GM19455 (cell line): Measurements from ENCODE around the gene TNFSF15.
A peak's percentile ranks its signal among the peaks of the same experiment; 100 is the strongest.

Experiments used
- ATAC-seq: cut with Tn5 transposase; IDR thresholded peaks from one replicate; pipeline ENCODE4 v1.9.1; 2021; ENCODE audit not compliant: unreplicated experiment

The TNFSF15 gene

DNA sequence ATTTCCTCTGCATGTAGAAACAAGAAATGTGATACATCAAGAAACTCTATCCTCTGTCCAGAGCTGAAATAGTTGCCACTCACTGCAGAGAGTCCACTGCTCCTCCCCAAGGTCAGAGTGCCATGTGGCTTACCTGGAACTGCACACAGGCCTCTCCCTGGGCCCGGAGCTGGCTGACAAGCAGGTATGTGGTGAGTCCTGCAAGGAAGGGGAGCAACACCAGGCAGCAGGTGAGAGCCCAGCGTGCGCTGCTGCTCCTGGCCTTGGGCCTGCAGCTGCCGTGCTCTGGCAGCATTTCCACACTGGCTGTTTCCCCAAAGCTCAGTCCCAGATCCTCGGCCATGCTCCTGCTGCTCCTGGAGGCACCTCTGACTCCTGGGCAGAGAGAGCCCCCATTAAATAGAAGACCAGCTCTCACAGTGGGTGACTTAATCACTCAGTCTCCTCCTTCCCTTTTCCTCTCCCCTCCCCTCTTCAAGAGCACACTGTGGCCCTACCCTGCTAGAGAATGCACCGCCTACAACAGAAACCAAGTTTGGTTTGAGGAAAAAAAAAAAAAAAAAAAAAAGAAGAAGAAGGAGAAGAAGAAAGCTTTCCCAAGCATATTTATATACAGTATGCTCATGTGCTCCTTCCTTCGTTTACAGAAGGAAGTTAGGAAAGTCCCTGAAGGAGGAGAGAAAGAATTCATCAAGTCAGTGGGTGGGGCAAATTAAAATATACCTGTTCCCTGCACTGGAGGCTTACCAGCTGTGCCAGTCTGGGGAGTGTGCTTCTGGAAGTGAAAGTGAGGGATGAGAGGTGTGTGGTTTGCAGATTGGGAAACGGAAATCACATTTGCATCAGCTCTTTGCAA is at the start of gene TNFSF15:
TSS of gene TNFSF15 (minus strand) at position 370 of the 856 bp plus-strand sequence. CDS start at position 343, 27 bp downstream.
- ATAC-seq: peak; percentile 94

DNA sequence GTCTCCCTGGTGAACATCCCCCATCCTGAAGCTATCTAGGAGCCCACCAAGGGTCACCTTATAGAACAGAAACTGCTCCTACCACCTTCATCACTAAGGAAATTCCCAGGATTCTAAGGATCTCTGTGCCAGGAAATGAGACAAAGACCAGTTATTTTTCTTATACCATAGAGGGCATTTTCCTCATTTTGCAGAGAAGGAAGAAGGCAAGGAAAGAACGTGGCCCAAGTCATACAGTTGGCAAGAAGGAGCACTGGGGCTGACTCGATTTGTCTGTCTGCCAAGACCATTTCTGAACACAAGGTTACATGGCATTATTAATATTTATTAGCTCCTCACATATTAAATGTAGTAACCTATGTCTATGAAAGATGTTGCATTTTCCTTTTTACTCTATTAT is 49.6 kb upstream of the TNFSF15 start:
- no peak for ATAC-seq

DNA sequence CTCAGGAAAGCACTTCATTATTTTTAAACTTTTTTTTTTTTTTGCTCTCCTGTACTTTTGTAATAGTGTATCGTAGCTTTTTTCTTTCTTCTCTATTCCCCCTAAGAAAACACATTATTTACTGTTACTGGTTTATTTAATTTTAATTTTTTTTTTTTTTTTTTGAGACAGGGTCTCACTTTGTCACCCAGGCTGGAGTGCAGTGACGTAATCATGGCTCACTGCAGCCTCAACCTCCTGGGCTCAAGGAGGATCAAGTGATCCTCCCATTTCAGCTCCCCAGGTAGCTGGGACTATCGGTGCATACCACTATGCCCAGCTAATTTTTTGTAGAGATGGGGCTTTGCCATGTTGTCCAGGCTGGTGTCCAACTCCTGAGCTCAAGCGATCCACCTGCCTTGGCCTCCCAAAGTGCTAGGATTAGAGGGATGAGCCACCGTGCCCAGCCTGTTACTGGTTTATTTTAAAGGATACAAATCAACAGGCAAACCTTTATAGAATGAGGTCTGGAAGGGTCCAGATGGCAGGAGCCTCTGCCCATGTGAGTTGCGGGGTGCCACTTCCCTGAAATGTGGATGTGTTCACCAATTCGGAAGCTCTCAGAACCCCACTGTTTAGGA is 49.0 kb upstream of the TNFSF15 start:
- no peak for ATAC-seq

DNA sequence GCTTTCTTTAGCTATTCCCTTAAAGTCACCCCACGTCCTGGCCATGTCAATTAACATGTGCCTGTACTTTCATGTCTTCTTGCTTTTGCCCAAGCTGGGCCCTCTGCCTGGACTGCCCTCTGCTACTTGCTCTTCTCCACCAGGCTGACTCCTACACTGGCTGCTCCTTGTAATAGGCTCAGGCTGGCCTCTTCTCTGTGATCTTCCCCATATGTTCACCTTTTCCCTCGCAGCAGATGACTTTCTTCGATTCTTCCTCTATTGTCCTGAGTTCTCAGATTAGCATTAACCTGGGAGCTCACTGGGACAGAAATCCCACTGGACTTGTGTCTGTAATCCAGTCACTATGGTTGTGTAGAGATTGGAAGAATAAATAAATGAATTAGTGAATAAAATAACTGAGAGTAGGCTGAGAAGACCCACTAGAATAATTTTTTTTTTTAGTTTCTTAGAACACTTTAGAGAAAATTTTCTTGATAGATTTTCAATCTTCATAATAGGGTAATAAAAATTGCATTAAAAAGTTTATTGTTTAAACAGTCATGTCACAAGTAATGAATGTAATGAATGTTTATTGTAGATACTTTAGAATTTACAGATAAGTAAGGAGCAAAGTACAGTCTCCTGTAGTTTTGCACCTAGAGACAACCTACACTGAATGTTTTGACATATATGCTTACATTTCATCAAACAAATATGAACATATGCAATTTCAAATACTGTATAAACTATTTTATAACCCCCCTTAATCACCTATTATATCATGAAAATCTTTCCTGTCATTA is 47.4 kb upstream of the TNFSF15 start:
- ATAC-seq: no peak

DNA sequence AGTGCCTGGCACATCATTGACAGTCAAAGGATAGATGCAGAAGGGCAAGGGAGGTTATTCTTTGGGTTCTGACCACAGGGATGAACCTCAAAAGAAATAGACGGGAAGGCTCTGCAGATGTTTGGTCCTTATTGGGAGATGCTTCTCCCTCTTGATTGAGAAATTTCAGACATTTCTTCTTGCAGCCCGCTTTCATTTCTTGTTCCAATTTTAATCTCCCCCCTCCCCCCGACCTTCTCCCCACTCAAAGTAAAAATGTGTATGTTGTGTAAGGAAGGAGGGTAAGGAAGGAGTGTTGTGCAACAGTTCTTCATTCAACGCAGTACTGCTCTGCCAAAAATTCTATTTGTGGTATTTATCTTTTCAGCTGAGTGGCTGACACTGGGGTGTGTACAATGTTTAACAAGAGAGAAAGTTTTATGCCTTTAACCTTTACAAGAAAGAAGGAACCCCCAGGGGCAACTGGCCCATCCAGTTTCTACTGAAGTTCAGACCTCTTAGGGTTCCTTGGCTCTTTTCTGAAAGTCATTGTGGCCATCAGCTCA is 46.3 kb upstream of the TNFSF15 start:
- no peak for ATAC-seq

- ATAC-seq: no peak
Observed at GRCh38 chr9:114851306-114851705, 45.5 kb upstream of the TNFSF15 start.

DNA sequence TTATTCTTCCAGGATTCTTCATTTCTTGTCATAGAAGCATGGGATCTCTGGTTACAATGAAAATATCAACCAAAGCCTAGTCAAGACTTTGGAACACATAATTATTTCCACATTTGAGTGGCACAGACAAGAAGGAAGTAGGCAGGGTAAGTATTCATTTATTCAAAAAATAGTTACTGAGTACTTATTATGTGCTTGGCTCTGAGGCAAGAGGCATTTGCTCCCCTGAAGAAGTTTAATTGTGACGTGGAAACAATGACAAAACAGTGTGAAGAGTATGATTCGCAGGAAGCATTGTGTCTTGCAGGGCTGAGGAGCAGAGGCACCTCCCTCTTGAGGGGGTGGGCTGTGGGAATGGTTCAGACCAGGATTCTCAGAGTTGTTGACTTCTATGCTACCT is 45.0 kb upstream of the TNFSF15 start:
- no peak for ATAC-seq

- ATAC-seq: no peak
Observed at GRCh38 chr9:114849450-114849849, 43.6 kb upstream of the TNFSF15 start.

GRCh38 chr9:114847492-114848417 is 41.9 kb upstream of the TNFSF15 start:
- no peak for ATAC-seq

DNA sequence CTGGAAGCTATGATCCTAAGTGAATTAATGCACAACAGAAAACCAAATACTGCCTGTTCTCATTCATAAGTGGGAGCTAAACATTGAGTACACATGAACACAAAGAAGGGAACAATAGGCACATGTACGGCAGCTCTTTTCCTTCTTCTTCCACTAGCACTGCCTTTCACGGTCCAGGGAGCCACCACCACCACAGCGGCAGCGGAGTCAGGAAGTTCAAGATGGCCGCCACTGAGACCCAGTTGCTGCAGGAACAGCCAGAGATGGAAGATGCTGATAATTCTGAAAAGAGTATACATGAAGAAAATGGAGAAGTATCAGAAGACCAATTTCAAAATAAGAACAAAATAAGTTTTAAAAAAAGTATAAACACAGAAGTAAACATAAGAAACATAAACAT is 39.5 kb upstream of the TNFSF15 start:
- no peak for ATAC-seq

DNA sequence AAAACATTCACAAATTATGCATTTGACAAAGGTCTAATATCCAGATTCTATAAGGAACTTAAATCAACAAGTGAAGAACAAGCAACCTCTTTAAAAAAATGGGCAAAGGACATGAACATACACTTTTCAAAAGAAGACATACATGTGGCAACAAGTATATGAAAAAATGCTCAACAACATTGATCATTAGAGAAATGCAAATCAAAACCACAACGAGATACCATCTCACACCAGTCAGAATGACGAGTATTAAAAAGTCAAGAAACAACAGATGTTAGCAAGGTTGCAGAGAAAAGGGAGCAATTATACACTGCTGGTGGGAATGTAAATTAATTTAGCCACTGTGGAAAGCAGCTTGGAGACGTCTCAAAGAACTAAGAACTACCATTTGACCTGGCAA is 38.9 kb upstream of the TNFSF15 start:
- ATAC-seq: no peak

DNA sequence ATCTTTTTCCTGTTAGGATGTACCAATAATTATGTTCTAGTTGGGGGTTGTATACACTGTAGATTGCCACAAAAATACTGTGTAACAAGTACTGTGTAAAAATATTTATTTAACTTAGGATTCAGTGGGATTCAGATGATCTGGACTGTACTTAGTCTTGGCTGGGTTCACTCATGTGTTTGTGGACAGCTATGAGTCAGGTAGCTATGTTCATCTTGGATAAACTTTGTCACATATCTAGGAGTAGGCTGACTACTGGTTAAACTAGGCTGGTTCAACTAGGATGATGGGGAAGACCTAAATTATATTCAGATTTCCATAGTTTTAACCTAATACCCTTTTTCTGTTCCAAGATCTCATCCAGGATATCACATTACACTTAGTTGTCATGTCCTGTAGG is 32.1 kb upstream of the TNFSF15 start:
- ATAC-seq: no peak

DNA sequence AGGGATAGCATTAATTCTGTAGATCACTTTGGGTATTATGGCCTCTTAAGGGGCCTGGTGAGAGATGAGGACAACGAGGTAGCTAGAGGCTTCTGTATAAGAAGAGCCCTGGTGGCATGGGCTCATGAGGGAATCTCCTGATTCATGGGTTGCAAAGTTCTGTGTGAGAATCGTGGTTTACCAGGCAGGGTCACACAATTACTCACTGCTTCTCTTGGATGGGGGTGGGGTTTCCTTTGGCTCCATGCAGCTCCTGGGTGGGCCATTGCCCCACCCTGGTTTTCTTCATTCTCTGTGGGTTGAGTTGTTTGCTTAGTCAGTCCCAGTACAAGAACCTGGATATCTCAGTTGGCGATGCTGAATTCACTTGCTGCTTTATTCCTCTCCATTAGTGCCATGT is 30.9 kb upstream of the TNFSF15 start:
- ATAC-seq: no peak

DNA sequence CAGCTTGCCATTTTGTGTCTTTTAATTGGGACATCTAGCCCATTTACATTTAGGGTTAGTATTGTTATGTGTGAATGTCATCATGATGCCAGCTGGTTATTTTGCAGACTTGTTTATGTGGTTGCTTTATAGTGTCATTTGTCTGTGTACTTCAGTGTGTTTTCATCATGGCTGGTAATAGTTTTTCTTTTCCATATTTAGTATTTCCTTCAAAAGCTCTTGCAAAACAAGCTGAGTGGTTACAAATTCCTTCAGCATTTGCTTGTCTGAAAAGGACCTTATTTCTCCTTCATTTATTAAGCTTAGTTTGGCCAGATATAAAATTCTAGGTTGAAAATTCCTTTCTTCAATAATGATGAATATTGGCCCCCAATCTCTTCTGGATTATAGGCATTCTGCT is 28.5 kb upstream of the TNFSF15 start:
- ATAC-seq: no peak

GRCh38 chr9:114830546-114830945 is 24.7 kb upstream of the TNFSF15 start:
- no peak for ATAC-seq

DNA sequence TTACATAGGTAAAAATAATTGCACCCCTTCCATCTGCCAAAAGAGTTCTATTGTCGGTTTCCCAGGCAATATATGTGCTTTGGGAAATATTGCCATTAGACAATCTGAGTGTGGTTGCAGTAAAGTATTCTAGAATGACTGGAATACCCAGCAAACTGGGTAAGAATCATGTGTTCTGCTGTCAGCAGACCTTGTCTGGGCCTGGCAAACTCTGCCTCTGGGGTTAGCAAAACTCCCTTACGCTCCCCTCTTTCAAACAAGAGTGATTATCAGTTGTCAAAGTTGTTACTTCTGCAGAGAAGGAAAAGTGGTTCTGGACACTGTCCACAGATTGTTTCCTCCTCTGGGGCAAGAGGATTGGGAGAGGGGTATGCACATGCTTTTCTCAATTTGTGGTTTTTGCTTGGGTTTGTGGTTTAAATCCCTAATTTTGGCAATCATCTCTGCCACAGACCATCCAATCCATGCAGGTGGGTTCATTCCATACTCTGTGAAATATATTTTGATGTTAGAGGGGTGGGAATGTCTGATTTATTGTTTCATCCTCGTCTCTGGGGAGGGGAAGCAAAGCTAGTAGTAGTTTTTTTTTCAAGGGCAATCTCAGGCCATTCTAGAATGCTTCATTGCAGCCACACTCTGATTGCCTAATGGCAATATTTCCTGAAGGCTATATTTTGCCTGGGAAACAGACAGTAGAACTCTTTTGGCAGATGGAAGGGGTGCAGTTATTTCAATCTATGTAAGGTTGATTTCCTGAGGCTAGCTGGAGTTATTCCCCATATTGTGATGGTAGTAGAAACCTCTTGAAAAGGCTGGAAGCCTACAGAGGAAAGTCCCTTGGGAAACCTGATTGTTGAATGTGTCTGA is 24.0 kb upstream of the TNFSF15 start:
- ATAC-seq: no peak

DNA sequence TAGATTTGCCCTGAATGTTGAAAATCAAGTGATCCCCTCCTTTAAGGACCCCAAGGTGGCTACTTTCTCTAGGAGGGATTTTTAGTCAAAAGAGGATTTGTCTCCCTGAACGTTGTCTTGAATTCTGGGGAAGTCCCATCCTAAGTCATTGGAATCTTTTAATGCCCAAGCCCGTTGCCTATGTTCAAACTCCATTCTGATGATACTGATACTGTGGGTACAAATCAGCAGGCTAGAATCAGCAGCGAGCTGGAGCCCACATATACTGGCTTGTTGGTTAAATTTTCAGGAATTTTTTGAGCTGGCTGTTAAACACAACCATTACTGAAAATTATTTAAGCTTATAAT is 22.4 kb upstream of the TNFSF15 start:
- ATAC-seq: no peak

DNA sequence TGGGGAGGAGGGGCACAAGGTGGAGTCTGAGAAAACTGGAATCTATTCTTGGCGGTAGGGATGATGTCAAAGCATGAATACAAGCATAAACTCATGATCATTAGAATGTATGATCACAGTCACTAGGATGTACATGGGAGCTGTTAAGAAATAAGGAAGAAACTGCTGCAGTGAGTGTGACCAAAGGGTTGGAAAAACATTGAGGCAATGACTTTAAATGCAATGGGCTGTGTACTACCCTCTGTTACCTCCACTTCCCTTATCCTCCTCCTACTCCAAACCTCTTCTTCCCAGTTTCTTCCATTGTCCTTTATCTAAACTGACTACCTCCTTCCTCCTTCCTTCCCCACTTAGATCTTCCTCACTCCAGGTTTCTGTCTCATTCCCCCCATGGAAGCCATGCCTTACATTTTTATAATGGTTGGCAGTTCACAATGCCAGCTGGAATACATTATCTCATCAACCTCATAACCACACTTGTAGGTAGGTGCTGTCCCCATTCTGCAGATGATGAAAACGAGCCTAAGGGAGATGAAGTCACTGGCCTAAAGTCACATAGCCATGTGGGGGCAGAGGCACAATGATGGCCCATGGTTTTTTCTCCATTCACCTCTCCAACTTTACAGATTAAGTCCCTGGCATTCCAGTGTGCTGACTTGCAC is 21.9 kb upstream of the TNFSF15 start:
- no peak for ATAC-seq

- ATAC-seq: no peak
Observed at GRCh38 chr9:114826431-114826830, 20.6 kb upstream of the TNFSF15 start.
